HG02840 (cell line): ENCODE data around the gene ANKRD27.
A peak's percentile ranks its signal among the peaks of the same experiment; 100 is the strongest.
"Not testable (repeated sequence)": the region's sequence is repeated elsewhere in the genome, so short reads cannot be mapped to it uniquely, and the experiment has no call there.

ENCODE experiments used
- ATAC-seq: cut with Tn5 transposase; IDR thresholded peaks from one replicate; pipeline ENCODE4 v1.9.1; 2021; ENCODE audit warnings: mild to moderate bottlenecking, moderate library complexity, moderate number of reproducible peaks; ENCODE audit not compliant: unreplicated experiment, low FRiP score

Gene ANKRD27

GRCh38 chr19:32611161-32611560, 63.8 kb downstream of the ANKRD27 start:
- ATAC-seq, result no peak

- no peak for ATAC-seq
These were observed 67.5 kb downstream of the ANKRD27 start for GRCh38 chr19:32607479-32607878.

DNA sequence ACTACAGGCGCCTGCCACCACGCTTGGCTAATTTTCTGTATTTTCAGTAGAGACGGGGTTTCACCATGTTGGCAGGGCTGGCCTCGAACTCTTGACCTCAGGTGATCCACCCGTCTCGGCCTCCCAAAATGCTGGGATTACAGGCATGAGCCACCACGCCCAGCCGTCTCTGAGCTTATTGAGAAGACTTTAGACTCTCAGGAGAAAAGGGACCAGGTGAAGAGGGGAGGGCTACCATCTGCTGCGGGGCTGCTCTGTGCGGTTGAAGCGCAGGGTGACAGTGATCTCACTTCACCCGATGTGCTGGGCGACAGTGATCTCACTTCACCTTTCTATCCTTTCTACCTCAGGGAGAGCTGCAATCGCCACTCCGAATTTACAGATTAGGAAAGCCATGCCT, 68.7 kb downstream of the ANKRD27 start:
- ATAC-seq, result no peak

GRCh38 chr19:32605544-32605943, 69.4 kb downstream of the ANKRD27 start:
- ATAC-seq, result no peak

GRCh38 chr19:32603961-32604360, 71.0 kb downstream of the ANKRD27 start:
- ATAC-seq, result no peak

GRCh38 chr19:32599736-32600157, 75.2 kb downstream of the ANKRD27 start:
- ATAC-seq, result no peak

- ATAC-seq, result no peak
These were observed 75.7 kb downstream of the ANKRD27 start for GRCh38 chr19:32599258-32599657.

- no peak for ATAC-seq
These were observed 77.0 kb downstream of the ANKRD27 start for GRCh38 chr19:32598022-32598421.

DNA sequence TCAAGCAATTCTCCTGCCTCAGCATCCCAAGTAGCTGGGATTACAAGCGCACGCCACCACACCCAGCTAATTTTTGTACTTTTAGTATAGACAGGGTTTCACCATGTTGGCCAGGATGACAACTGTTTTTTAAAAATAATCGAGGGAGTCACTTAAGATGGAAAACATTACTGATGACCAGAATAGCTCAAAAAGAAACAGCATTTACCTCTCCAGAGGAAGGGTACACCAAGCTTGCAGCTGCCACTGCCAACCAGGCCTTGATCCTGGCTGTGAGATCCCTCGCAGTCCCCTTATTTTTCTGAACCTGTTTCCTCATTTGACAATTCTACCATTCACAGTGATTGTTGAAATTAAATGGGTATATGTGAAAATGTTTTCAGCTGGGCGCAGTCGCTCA, 79.5 kb downstream of the ANKRD27 start:
- ATAC-seq, result no peak

- no peak for ATAC-seq
These were observed 81.0 kb downstream of the ANKRD27 start for GRCh38 chr19:32594021-32594420.

DNA sequence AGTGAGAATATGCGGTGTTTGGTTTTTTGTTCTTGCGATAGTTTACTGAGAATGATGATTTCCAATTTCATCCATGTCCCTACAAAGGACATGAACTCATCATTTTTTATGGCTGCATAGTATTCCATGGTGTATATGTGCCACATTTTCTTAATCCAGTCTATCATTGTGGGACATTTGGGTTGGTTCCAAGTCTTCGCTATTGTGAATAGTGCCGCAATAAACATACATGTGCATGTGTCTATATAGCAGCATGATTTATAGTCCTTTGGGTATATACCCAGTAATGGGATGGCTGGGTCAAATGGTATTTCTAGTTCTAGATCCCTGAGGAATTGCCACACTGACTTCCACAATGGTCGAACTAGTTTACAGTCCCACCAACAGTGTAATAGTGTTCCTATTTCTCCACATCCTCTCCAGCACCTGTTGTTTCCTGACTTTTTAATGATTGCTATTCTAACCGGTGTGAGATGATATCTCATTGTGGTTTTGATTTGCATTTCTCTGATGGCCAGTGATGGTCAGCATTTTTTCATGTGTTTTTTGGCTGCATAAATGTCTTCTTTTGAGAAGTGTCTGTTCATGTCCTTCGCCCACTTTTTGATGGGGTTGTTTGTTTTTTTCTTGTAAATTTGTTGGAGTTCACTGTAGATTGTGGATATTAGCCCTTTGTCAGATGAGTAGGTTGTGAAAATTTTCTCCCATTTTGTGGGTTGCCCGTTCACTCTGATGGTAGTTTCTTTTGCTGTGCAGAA, 87.1 kb downstream of the ANKRD27 start:
- ATAC-seq, result not testable (repeated sequence)

DNA sequence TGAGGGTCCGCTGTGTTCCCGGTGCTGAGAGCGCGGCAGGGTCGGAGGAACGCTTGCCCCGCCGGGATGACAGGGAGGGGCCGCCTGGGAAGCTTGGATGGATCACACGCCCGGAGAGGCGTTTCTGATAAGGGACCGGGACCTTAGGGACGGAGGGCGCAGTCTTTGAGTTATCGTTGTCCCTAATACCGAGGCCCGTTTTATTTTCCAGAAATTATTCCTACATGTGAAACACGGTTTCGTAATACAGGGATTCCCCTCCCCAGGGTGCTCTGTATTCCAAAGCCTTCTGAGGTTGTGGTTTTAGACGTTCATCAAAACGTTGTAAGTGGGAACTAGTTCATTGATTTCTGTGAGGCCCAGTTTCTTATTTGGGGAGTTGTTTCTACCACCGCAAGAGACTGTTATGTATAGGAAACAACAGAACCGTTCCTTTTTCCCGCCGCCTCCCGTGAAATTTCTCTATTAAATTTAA, 93.2 kb downstream of the ANKRD27 start:
- no peak for ATAC-seq

GRCh38 chr19:32580901-32581704, 93.9 kb downstream of the ANKRD27 start, which contains the start of gene PDCD5:
Gene PDCD5, plus strand, starts transcription at chr19:32581190. Its CDS starts 72 bp downstream, at chr19:32581262.
- ATAC-seq, result peak; percentile 91

- ATAC-seq, result no peak
These were observed 94.6 kb downstream of the ANKRD27 start for GRCh38 chr19:32580353-32580900.

DNA sequence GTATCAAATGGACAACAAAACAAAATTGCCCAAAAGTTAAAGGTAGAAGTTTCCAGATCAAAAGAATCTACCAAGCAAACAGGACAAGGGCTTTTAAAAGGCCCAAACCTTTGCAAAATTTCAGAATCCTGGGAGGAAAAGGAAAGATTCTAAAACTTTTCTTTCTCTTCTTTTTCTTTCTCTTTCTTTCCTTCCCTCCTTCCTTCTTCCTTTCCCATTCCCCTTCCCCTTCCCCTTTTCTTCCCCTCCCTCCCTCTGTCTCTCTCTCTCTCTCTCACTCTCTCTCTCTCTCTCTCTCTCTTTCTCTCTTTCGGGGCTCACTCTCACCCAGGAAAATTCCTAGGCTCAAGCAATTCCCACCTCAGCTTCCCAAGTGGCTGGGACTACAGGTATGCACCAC, 98.2 kb downstream of the ANKRD27 start:
- ATAC-seq, result no peak

- no peak for ATAC-seq
These were observed 101.5 kb downstream of the ANKRD27 start for GRCh38 chr19:32573492-32573794.

DNA sequence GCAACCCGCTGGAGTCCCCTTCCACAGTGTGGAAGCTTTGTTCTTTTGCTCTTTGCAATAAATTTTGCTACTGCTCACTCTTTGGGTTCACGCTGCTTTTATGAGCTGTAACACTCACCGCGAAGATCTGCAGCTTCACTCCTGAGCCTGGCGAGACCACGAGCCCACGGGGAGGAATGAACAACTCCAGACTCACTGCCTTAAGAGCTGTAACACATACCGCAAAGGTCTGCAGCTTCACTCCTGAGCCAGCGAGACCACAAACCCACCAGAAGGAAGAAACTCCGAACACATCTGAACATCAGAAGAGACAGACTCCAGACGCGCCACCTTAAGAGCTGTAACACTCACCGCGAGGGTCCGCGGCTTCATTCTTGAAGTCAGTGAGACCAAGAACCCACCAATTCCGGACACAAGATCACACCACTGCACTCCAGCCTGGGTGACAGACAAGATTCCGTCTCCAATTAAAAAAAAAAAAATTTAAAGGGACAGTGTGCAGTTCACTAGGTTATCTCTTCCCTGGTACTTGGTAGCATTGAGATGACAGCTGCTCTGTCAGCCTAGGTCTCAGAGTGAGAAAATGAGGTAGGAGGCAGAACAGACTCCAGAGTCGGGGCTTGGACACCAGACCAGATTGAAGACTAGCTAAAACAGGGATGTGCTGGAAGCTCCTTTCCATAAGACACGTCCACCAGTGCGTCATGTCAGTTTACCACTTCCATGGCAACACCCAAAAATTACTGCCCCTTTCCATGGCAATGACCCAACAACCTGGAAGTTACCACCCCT, 102.1 kb downstream of the ANKRD27 start:
- not testable (repeated sequence) for ATAC-seq

- not testable (repeated sequence) for ATAC-seq
These were observed 103.4 kb downstream of the ANKRD27 start for GRCh38 chr19:32571471-32572075.

DNA sequence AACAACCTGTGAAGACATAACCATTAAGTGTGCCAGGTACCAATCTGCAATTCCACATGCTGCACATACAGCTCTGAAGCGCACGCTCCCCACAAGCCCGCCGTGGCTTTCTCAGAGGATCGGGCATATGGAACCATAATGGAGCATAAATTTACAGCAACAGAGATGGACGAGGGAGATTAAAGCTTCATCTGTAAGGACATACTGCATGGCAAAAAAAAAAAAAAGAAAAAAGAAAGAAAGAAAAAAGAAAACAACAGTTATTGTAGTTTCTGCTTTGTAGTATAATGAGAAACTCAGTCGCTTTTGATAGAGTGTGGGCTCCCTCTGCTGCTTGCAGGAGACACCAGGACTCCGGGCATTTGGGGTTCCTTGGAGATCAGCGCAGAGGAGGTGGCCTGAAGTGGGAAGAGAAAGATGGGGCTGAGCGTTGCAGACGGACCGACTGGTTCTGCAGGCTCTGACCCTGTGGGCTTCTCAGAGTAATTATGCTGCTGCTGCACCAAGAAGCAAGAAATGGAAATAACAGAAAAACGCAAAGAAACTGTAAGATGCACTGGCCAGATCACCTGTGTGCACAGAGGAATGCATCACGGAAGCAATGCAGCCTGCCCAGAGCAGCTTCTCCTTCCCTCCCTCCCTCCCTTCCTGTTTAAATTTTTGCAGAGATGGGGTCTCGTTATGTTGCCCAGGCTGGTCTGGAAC, 104.7 kb downstream of the ANKRD27 start:
- ATAC-seq, result no peak

DNA sequence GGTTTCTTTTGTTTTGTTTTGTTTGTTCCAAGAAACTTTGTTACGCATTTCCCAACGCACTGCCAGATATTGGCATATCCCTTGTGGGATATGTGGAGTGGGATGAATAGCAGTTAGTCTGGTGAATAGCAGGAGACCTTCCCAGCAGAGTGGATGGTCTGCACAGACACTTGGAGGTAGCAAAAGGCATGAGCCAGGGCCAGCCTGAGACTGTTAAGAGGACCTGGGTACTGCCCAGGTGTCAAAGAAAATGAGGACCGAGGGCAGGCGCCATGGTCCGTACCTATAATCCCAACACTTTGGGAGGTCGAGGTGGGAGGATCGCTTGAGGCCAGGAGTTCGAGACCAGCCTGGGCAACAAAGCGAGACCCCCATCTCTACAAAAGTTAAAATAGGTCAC, 107.5 kb downstream of the ANKRD27 start:
- ATAC-seq, result no peak
